Adrenal gland (tissue), 5 donors: ENCODE results near the gene FUT9.

Experiments used
- CTCF ChIP-seq, 6 experiments: fragments of 450-650 bp in 4 of 6; fragments of 200-600 bp in 2 of 6; sonication (generic) in 1 of 6; IDR thresholded peaks; 1 replicate in 5 of 6; 2 replicates in 1 of 6; pipeline versions ENCODE4 v1.5.1 to v1.8.0; 2016 to 2021; ENCODE audit warnings: antibody characterized with exemption in 6 of 6, mild to moderate bottlenecking in 2 of 6, moderate library complexity in 1 of 6
- POLR2A ChIP-seq, 2 donors: fragments of 450-650 bp; IDR thresholded peaks; one replicate each; pipeline ENCODE4 v1.6.1; 2017; ENCODE audit warnings: antibody characterized with exemption in 2 of 2, mild to moderate bottlenecking in 2 of 2, moderate library complexity in 1 of 2
- donor health status: DM: no; HTN: no; CAD: no.

- TF ChIP-seq CTCF (IDR thresholded peaks at IDR 0.05) (no peak), POLR2A (IDR thresholded peaks at IDR 0.05) (no peak)
Measured at GRCh38 chr6:96094077-96094476, 78.3 kb downstream of the FUT9 start.
